K562 (cell line): ENCODE measurements around the gene SND1. TPM values are rescaled to one million over a fixed set of nuclear protein-coding genes. Genes with fewer than 3 reads are reported as not detected.

ENCODE experiments used
- ATAC-seq: fragments of 200-7000 bp; cut with Tn5 transposase; 3 replicates; pipeline ENCODE4 v1.9.1; 2020; ENCODE audit warnings: moderate library complexity
- BruUV-seq: library from RNA; stranded (reverse); fragments of 400-500 nt; replicated peaks from 2 replicates; lab custom pipeline; 2021; lab: Mats Ljungman, UMichigan
- CTCF ChIA-PET: fragments of 300-600 bp; formaldehyde crosslinking; extraction: SDS; loops from one replicate; lab custom pipeline; 2021; ENCODE audit warnings: low intra/inter-chr PET ratio; lab: Yijun Ruan, JAX
- POLR2A ChIA-PET: fragments of 300-600, 350-650 bp; sonication (Branson Sonifier 250); formaldehyde crosslinking; extraction: SDS; loops from one replicate; lab custom pipeline; 2021; ENCODE audit warnings: antibody characterized with exemption, inconsistent platforms; lab: Yijun Ruan, JAX
- DNase-seq, 4 experiments: peaks; one replicate each; pipeline versions ENCODE4 v3.0.0 to v3.0.0-alpha.2; 2011 to 2018; ENCODE audit warnings: low spot score in 3 of 4, mixed read lengths in 3 of 4; ENCODE audit errors: extremely low read depth in 1 of 4
- FAIRE-seq: peaks from 2 replicates; lab custom pipeline; 2011; peaks lifted over from hg19 to GRCh38; lab: Jason Lieb, UNC
- H2AFZ ChIP-seq: 2 replicates; pipeline ENCODE4 v1.6.0; 2011; ENCODE audit warnings: low read depth, low read length, control low read depth, inconsistent platforms
- H3K27ac ChIP-seq: fragments of 200-600 bp; 3 replicates; pipeline ENCODE4 v1.8.0; 2011; ENCODE audit warnings: low read depth, mild to moderate bottlenecking, control low read depth, inconsistent platforms, low read length, moderate library complexity, mixed read lengths; ENCODE audit errors: extremely low read depth
- H3K27me3 ChIP-seq, 2 experiments: fragments of 300-600 bp in 1 of 2; 2 replicates in 1 of 2; 3 replicates in 1 of 2; pipeline versions ENCODE4 v1.6.0 to v1.8.0; 2011; ENCODE audit warnings: inconsistent platforms in 2 of 2, low read length in 2 of 2, mild to moderate bottlenecking in 1 of 2, mixed read lengths in 1 of 2, moderate library complexity in 1 of 2; ENCODE audit not compliant: control insufficient read depth in 2 of 2, insufficient read depth in 2 of 2
- H3K36me3 ChIP-seq: fragments of 300-600 bp; 3 replicates; pipeline ENCODE4 v1.8.0; 2011; ENCODE audit warnings: mild to moderate bottlenecking, low read length, inconsistent platforms; ENCODE audit not compliant: control insufficient read depth, insufficient read depth
- H3K4me1 ChIP-seq, 2 experiments: fragments of 200-600 bp in 1 of 2; replicated peaks in 1 of 2; 2 replicates in 1 of 2; 3 replicates in 1 of 2; pipeline versions ENCODE4 v1.5.1 to v1.8.0; 2011; ENCODE audit warnings: inconsistent platforms in 2 of 2, low read length in 2 of 2, mild to moderate bottlenecking in 1 of 2, mixed read lengths in 1 of 2, moderate library complexity in 1 of 2; ENCODE audit not compliant: control insufficient read depth in 2 of 2, insufficient read depth in 2 of 2
- H3K4me2 ChIP-seq: 2 replicates; pipeline ENCODE4 v1.6.1; 2011; ENCODE audit warnings: low read length, control low read depth, inconsistent platforms, mixed read lengths; ENCODE audit not compliant: insufficient read depth
- H3K4me3 ChIP-seq: fragments of 200-600 bp; sonication (generic), shearing (Covaris generic); 2 replicates; pipeline ENCODE4 v1.5.1; 2016; ENCODE audit warnings: control low read depth, inconsistent platforms
- H3K79me2 ChIP-seq: fragments of 200-600 bp; 3 replicates; pipeline ENCODE4 v1.8.0; 2011; ENCODE audit warnings: low read length, inconsistent platforms; ENCODE audit not compliant: control insufficient read depth, insufficient read depth
- H3K9ac ChIP-seq, 2 experiments: 2 replicates each; pipeline versions ENCODE4 v1.6.0 to v1.6.1; 2011; ENCODE audit warnings: low read depth in 2 of 2, low read length in 2 of 2, control low read depth in 1 of 2, inconsistent platforms in 1 of 2, mild to moderate bottlenecking in 1 of 2, mixed read lengths in 1 of 2; ENCODE audit not compliant: insufficient read depth in 1 of 2
- H3K9me1 ChIP-seq: one replicate; pipeline ENCODE4 v1.6.0; 2011; ENCODE audit warnings: inconsistent platforms, mild to moderate bottlenecking, low read length, moderate library complexity; ENCODE audit not compliant: control insufficient read depth, insufficient read depth
- H3K9me3 ChIP-seq: replicated peaks from 2 replicates; pipeline ENCODE4 v1.5.1; 2011; ENCODE audit warnings: low read depth, low read length, inconsistent platforms; ENCODE audit not compliant: control insufficient read depth, insufficient read depth
- H4K20me1 ChIP-seq: replicated peaks from 2 replicates; pipeline ENCODE4 v1.6.1; 2011; ENCODE audit warnings: low read length, inconsistent platforms, mixed read lengths; ENCODE audit not compliant: control insufficient read depth, insufficient read depth
- CBFA2T3 ChIP-seq: fragments of 450-650 bp; IDR thresholded peaks from 2 replicates; pipeline ENCODE4 v1.6.1; 2017
- CREB5 ChIP-seq: fragments of 250-450 bp; sonication (Bioruptor Pico); IDR thresholded peaks from 2 replicates; pipeline ENCODE4 v1.5.0; 2020; ENCODE audit warnings: mild to moderate bottlenecking
- EGR1 ChIP-seq: fragments of 450-650 bp; conservative IDR thresholded peaks from 2 replicates; pipeline ENCODE4 v1.6.1; 2017; ENCODE audit warnings: mild to moderate bottlenecking
- NR4A1 ChIP-seq, 2 experiments: fragments of 250-450 bp in 1 of 2; fragments of 450-650 bp in 1 of 2; sonication (Bioruptor Pico) in 1 of 2; IDR thresholded peaks; 2 replicates each; pipeline versions ENCODE4 v1.4.0 to v1.6.1; 2016 to 2020; ENCODE audit warnings: mild to moderate bottlenecking in 2 of 2, missing compliant biosample characterization in 1 of 2, missing genetic modification characterization in 1 of 2, moderate library complexity in 1 of 2
- POLR2G ChIP-seq: fragments of 200-400 bp; formaldehyde crosslinking; IDR thresholded peaks from 2 replicates; pipeline ENCODE4 v1.6.1; 2017; ENCODE audit warnings: low read depth, mild to moderate bottlenecking, antibody characterized with exemption, low read length, moderate library complexity
- PRDM10 ChIP-seq: fragments of 450-650 bp; IDR thresholded peaks from 2 replicates; pipeline ENCODE4 v1.6.1; 2018; ENCODE audit not compliant: partially characterized antibody
- RBM22 ChIP-seq: fragments of 200-400 bp; formaldehyde crosslinking; IDR thresholded peaks from 2 replicates; pipeline ENCODE4 v1.6.1; 2018; ENCODE audit warnings: low read length, low read depth; ENCODE audit not compliant: poor library complexity, severe bottlenecking
- SNRNP70 ChIP-seq: fragments of 200-400 bp; formaldehyde crosslinking; optimal IDR thresholded peaks from 2 replicates; pipeline ENCODE3; 2017; ENCODE audit warnings: low read depth, low read length
- ZNF175 ChIP-seq: fragments of 200-800 bp; sonication (Bioruptor generic); IDR thresholded peaks from 2 replicates; pipeline ENCODE4 v1.6.1; 2016; ENCODE audit warnings: low read depth, mild to moderate bottlenecking, missing genetic modification characterization, missing compliant biosample characterization
- WGBS: fragments of 100-300 bp; shearing (Covaris generic); methylation state at CpG from one replicate; pipeline ENCODE4 v1.1.6; 2016; ENCODE audit warnings: low coverage, mixed read lengths; ENCODE audit not compliant: insufficient coverage; ENCODE audit errors: missing lambda C conversion rate; 5-methylcytosine and 5-hydroxymethylcytosine counted together
- in situ Hi-C: fragments of 300-500 bp; cut with MboI; formaldehyde crosslinking; loops from 4 replicates; pipeline ENCODE4 v1.15.0; 2018; ENCODE audit warnings: inconsistent platforms, mixed read lengths
- intact Hi-C: fragments of 100-400 bp; cut with micrococcal nuclease; formaldehyde crosslinking; loops from 2 replicates; pipeline ENCODE4 v1.14.2; 2022
- polyA plus RNA-seq, 8 experiments: library from polyadenylated mRNA; depleted of rRNA in 4 of 8; stranded (reverse) in 5 of 8; unstranded in 3 of 8; fragments of >200 nt; fragmentation: Nextera tagmentation in 2 of 8; fragmentation: Illumina TruSeq in 1 of 8; extraction: Ambion mirVana in 2 of 8; extraction: Trizol in 1 of 8; gene quantifications; 2 replicates each; pipeline versions ENCODE4 v1.2.1 to v1.2.3, GENCODE V29; 2011 to 2014; ENCODE audit warnings: inconsistent platforms in 1 of 8, missing spikeins in 1 of 8
- total RNA-seq, 7 experiments: library from RNA; depleted of rRNA in 6 of 7; stranded (reverse); fragments of >200 nt in 6 of 7; fragmentation: Illumina TruSeq in 2 of 7; extraction: Trizol in 2 of 7; gene quantifications; 2 replicates each; pipeline versions ENCODE4 v1.2.1 to v1.2.3, GENCODE V29; 2011 to 2021; ENCODE audit warnings: low replicate concordance in 1 of 7

Gene SND1
- total and polyA plus RNA-seq, 9 of the 15 experiments (the other 6 are each of a cell fraction or from before 2014, with no cell fraction given), result 46.5 to 307 (median 191) TPM

GRCh38 chr7:128032605-128033235 lies 380.7 kb downstream of the SND1 start:
- BruUV-seq, result no TSS peak
- ChIA-PET CTCF (interaction anchor here (0.6 kb wide), 1 partner anchor 25 kb away, joined by 3 read pairs; no protein-coding TSS in a partner anchor), POLR2A (no interaction called here)
- H3K9me1 ChIP-seq, result no peaks in the 10 kb centered on the region
- H3K27me3 ChIP-seq, result no peaks in the 10 kb centered on the region
- no peak for DNase-seq
- peaks cover 0 to 10% of the 10 kb centered on the region in 2 experiments; a peak in 1 of 5 replicates for H3K4me1 ChIP-seq
- H3K4me3 ChIP-seq, result no peak overlapping the region
- H3K9ac ChIP-seq, result no peak overlapping the region
- H3K9me3 ChIP-seq, result peaks cover 13% of the 10 kb centered on the region
- 96% methylated on average over 35 of the region's 41 CpGs for WGBS
- H4K20me1 ChIP-seq, result peaks cover 10% of the 10 kb centered on the region
- H3K27ac ChIP-seq, result no peak overlapping the region
- H3K36me3 ChIP-seq, result peaks cover 28% of the 10 kb centered on the region
- ATAC-seq, result no peak
- peaks cover 4% of the 10 kb centered on the region; the same call in 1 of the 3 replicates for H3K79me2 ChIP-seq
- no peak overlapping the region for H3K4me2 ChIP-seq
- no peak overlapping the region for H2AFZ ChIP-seq
- FAIRE-seq, result no peak
- in situ Hi-C loops (no loop called here), intact Hi-C loops (no loop called here)
- TF ChIP-seq EGR1 (peak; percentile 25; the same call in 1 of the 2 replicates), ZNF175 (CRISPR knock-in tag) (no peak), RBM22 (peak; percentile 87), POLR2G (0 out of 2 replicates have a peak, but pooled peaks have one; percentile 36)

GRCh38 chr7:128033246-128033645 lies 381.3 kb downstream of the SND1 start:
- Histone ChIP-seq H3K4me3 (no peak overlapping the region), H3K4me2 (no peak overlapping the region), H3K27ac (no peak overlapping the region), H3K27me3 (no peaks in the 10 kb centered on the region), H3K36me3 (peaks cover 26% of the 10 kb centered on the region), H4K20me1 (peaks cover 15% of the 10 kb centered on the region), H3K79me2 (peaks cover 4% of the 10 kb centered on the region; the same call in 1 of the 3 replicates), H3K4me1 (peaks cover 0 to 10% of the 10 kb centered on the region in 2 experiments; a peak in 1 of 5 replicates), H2AFZ (no peak overlapping the region), H3K9ac (no peak overlapping the region), H3K9me1 (no peaks in the 10 kb centered on the region), H3K9me3 (peaks cover 13% of the 10 kb centered on the region)
- POLR2A ChIA-PET, result interaction anchor here (0.6 kb wide), 1 partner anchor 12 kb away, joined by 4 read pairs; no protein-coding TSS in a partner anchor
- in situ Hi-C loops, result no loop called here
- CTCF ChIA-PET, result no interaction called here
- DNase-seq (no peak), FAIRE-seq (no peak), ATAC-seq (no peak)
- BruUV-seq, result no TSS peak
- 77% methylated on average over 9 of the region's 9 CpGs for WGBS
- intact Hi-C loops, result no loop called here
- TF ChIP-seq CBFA2T3, result no peak
- TF ChIP-seq PRDM10, result no peak
- no peak for TF ChIP-seq SNRNP70
- TF ChIP-seq CREB5 (CRISPR knock-in tag), result no peak
- no peak for TF ChIP-seq NR4A1 (CRISPR knock-in tag; IDR thresholded peaks at IDR 0.05)
- no peak for TF ChIP-seq NR4A1 (tag; IDR thresholded peaks at IDR 0.05)
